Embryonic facial prominence (tissue), 1 donor: ENCODE results near the gene ACSBG1.
A peak's percentile ranks its signal among the peaks of the same experiment; 100 is the strongest.
"Not testable (repeated sequence)": the region's sequence is repeated elsewhere in the genome, so short reads cannot be mapped to it uniquely, and the experiment has no call there.

Experiments
- DNase-seq: peaks from one replicate; pipeline ENCODE4 v3.0.0-alpha.2; 2016; ENCODE audit errors: extremely low spot score

The ACSBG1 gene

GRCh38 chr15:78249131-78249530, 14.8 kb upstream of the ACSBG1 start:
- DNase-seq, result no peak

- DNase-seq, result no peak
Measured at GRCh38 chr15:78247911-78248310, 13.5 kb upstream of the ACSBG1 start.

GRCh38 chr15:78245976-78246620, 11.7 kb upstream of the ACSBG1 start:
- DNase-seq, result not testable (repeated sequence)

- DNase-seq, result not testable (repeated sequence)
Measured at GRCh38 chr15:78245392-78245791, 11.0 kb upstream of the ACSBG1 start.

- no peak for DNase-seq
Measured at GRCh38 chr15:78244893-78245292, 10.5 kb upstream of the ACSBG1 start.

GRCh38 chr15:78244101-78244500, 9.7 kb upstream of the ACSBG1 start:
- DNase-seq, result no peak

- DNase-seq, result no peak
Measured at GRCh38 chr15:78243491-78243941, 9.2 kb upstream of the ACSBG1 start.

GRCh38 chr15:78243058-78243457, 8.7 kb upstream of the ACSBG1 start:
- no peak for DNase-seq

- no peak for DNase-seq
Measured at GRCh38 chr15:78242128-78242527, 7.8 kb upstream of the ACSBG1 start.

- DNase-seq, result peak; percentile 25
Measured at GRCh38 chr15:78241017-78241416, 6.7 kb upstream of the ACSBG1 start.

GRCh38 chr15:78239811-78240210, 5.4 kb upstream of the ACSBG1 start:
- no peak for DNase-seq

- DNase-seq, result no peak
Measured at GRCh38 chr15:78237146-78237545, 2.8 kb upstream of the ACSBG1 start.

GRCh38 chr15:78236491-78236890, 2.1 kb upstream of the ACSBG1 start:
- no peak for DNase-seq

GRCh38 chr15:78233496-78233895, 869 bp downstream of the ACSBG1 start:
- no peak for DNase-seq

GRCh38 chr15:78232951-78233350, 1.4 kb downstream of the ACSBG1 start:
- no peak for DNase-seq

- DNase-seq, result no peak
Measured at GRCh38 chr15:78229431-78230406, 4.6 kb downstream of the ACSBG1 start.

- DNase-seq, result no peak
Measured at GRCh38 chr15:78228356-78228996, 5.9 kb downstream of the ACSBG1 start.

GRCh38 chr15:78225783-78226541, 8.4 kb downstream of the ACSBG1 start:
- DNase-seq, result no peak

- no peak for DNase-seq
Measured at GRCh38 chr15:78224023-78224411, 10.3 kb downstream of the ACSBG1 start.

GRCh38 chr15:78223396-78224022, 10.9 kb downstream of the ACSBG1 start:
- no peak for DNase-seq

- DNase-seq, result no peak
Measured at GRCh38 chr15:78222745-78223395, 11.5 kb downstream of the ACSBG1 start.
